ENCODE data around the gene AFF3.
"Not testable (repeated sequence)": the region's sequence is repeated elsewhere in the genome, so short reads cannot be mapped to it uniquely, and the experiment has no call there.

AFF3 gene

DNA sequence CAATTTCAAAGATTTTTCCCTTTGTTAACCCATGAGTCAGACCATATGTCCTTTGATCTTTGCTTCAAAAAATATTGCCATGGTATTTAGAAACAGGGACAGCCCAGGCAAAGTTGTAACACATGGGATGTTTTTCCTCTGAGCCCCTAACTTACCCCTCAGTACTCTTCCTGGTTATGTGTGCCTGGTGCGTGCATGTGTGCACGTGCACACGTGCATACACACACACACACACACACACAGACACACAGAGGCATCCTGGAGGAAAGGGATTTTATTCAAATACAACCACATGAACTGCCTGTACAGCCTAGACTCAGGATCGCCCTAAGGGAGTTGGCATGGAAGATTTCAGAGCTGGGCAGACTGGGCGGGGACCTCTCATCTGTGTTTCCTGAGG lies 5.1 kb downstream of the AFF3 start:
- FAIRE-seq (no peak), DNase-seq (ENCODE audit: insufficient read length, low spot score) (no peak)
- no peak for TF ChIP-seq POLR2A (IDR thresholded peaks at IDR 0.05; ENCODE audit: low read depth, low read length)

DNA sequence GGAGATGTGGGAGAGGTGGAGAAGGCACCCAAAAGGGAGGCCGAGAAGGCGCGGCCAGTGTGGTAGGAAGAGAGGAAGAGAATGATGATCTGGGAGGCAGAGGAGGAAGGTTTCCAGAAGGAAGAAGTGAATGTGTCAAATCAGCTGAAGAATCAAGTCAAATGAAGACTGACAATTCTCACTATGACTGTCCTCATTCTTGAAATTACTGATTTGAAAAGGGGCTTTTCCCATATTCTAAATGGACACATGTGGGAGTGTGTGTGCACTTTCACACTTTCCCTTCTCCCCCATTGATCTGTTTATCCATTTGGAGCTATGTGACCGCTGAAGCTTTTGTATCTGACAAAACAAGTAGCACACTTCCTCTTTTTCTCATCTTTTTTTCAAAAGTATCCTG lies 6.1 kb downstream of the AFF3 start:
- DNase-seq (ENCODE audit: insufficient read length, low spot score) (no peak), FAIRE-seq (no peak)
- TF ChIP-seq POLR2A (IDR thresholded peaks at IDR 0.05; ENCODE audit: low read depth, low read length), result no peak

DNA sequence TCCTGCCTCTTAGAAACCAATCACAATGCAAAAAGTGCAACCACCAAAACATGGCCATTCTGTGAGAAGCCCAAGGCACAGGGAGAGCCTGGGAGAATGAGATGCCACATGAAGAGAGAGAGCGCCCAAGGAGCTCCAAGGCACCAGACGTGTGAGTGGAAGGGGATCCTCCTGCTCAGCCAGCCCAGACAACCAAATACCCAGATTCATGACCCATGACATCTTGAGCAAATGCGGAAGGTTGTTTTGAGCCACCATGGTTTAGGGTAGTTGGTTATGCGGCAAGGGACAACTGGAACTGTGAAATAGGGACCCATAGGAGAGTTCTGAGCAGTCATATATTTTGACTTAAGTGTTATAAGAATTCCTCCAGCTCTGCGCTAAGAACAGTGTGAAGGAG lies 7.0 kb downstream of the AFF3 start:
- TF ChIP-seq POLR2A (IDR thresholded peaks at IDR 0.05; ENCODE audit: low read depth, low read length), result no peak
- DNase-seq (ENCODE audit: insufficient read length, low spot score), result no peak
- FAIRE-seq, result no peak

DNA sequence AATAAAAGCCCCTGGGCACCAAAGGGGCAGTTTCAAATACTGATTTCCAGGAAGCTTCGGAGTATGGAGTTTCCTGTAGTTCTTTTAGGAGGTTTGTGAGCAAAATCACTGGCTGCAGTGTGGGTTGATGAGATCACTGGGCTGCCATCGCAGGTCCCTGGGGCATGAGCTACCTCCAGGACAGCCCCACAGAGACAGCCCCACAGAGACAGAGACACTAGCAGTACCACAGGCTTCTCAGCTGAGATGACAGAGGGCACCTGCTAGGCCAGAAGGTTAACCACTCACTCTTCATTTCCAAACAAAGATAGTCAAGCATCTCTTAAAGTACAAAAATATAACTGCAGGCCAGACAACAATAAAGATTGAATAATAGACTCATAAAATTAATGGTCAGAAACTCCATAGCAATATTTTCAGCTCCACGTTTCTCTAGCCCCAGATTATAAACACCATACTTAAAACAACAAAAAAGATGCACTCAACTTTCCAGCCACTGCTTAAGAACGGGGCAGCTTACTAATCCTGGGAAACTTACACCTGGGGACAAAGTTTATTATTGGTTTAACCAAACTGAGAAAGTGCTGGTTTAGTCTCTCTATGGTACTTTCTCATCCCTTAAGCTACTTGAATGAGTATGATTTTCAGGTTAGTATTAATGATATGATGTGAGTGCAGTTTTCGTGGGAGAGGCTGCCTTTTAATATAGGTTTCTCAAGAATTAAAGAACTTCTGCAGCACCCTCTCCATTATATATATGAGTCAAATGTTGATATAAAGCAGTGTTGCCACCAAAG lies 11.6 kb downstream of the AFF3 start:
- TF ChIP-seq POLR2A (IDR thresholded peaks at IDR 0.05; ENCODE audit: low read depth, low read length), result no peak
- no peak for DNase-seq (ENCODE audit: insufficient read length, low spot score)
- no peak for FAIRE-seq

DNA sequence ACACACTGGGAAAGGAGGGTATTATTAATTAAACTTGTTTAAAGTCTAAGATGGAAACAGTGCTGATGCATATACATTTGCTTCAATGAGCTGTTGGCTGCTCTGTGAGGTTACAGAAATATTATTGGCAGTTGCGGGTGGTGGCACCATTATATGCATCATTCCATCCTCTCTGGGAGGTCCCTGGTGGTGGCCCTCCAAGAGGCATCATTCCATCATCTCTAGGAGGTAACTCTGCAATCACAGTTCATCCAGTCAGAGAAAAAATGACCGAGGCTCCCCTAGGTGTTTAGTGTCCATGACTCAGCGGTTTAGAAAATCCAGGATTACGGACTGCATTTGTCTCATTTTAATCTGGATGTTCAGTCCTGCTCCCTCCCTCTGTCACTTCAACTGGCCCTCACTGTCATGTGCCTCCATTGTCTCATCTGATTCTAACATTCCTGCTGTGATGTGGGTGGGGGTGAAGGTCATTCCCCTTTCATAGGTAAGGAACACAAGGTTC lies 15.4 kb downstream of the AFF3 start:
- no peak for DNase-seq (ENCODE audit: insufficient read length, low spot score)
- no peak for FAIRE-seq
- no peak for TF ChIP-seq POLR2A (IDR thresholded peaks at IDR 0.05; ENCODE audit: low read depth, low read length)

DNA sequence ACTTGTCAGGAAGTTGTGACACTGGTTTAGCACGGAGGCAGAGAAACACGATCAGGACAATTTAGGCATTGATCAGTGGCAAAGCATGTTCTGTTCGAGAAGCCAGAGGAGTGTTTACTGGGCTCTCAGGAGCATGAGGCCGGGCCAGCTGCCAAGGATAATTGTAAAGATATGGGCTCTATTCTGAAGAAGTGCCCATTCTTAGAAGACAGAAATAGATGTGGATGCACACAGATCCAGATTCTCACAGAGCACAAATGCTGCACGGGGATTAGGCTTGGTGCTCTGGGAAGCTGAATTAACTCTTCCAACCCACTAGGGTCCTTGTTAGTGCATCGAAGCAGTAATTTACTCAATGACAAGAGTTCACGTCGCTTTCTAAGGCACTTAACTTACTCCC lies 16.2 kb downstream of the AFF3 start:
- no peak for FAIRE-seq
- no peak for DNase-seq (ENCODE audit: insufficient read length, low spot score)
- TF ChIP-seq POLR2A (IDR thresholded peaks at IDR 0.05; ENCODE audit: low read depth, low read length), result no peak

DNA sequence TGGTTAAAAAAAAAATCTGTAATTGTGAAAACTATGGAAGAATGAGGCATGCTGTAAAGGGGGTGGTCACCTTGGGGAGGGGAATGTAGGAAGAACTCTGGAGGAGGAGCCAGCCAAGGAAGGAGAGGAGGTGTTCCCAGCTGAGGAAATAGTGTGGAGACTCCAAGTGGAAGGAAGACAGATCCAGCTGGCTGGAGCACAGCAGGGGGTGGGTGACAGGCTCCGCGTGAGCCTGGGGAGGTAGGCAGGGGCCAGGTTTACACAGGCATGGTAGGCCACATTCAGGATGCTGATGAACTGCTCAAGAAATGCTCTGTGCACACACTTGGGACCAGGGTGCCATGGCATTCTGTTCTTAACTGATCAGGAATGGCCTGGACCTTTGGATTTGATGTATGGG lies 16.8 kb downstream of the AFF3 start:
- FAIRE-seq (no peak), DNase-seq (ENCODE audit: insufficient read length, low spot score) (no peak)
- TF ChIP-seq POLR2A (IDR thresholded peaks at IDR 0.05; ENCODE audit: low read depth, low read length), result no peak

DNA sequence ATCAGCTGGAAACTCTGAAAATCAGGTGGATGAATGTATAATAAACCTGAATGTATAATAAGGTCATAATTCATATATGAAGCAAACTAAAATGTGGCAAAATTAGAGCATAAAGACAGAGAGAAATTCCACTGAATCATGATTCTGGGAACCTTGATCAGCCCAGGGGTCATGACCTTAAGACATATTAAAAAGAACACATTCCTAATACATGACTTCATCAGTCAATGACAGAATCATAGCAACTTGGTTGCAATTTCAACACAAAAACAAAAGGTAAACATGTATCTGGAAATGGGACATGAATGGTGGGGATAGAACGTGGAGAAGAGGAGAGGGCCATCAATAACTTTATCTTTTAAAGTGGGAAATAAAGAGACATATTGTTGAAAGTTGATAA lies 17.6 kb downstream of the AFF3 start:
- DNase-seq (ENCODE audit: insufficient read length, low spot score), result no peak
- FAIRE-seq, result no peak
- TF ChIP-seq POLR2A (IDR thresholded peaks at IDR 0.05; ENCODE audit: low read depth, low read length), result no peak

DNA sequence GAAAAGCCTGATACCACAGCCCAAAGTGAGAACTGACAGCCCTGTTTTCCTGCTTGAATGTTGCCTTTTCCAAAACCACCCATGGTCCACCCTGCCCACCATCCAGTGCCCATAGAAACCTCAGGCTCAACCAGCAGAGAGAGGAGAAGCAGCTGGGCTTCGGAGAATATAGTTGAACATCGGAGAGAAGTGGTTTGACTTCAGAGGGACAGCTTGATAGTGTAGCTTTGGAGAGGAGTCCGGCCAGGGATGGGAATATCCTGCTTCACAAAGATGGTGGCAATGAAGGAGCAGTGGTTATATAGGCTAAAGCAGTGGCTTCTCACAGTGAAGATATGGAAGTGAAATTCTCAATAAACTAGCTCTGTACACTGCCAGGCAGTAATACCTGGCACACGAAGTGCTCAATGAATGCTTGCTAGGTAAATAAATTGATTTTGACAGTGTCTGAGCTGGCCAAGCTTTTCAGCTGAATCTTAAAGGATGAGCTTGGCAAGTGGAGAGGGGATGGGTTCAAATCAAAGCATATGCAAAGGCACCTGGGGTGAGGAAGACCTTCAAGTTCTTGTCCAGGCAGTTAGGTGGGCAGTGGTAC lies 21.2 kb downstream of the AFF3 start:
- FAIRE-seq (no peak), DNase-seq (ENCODE audit: insufficient read length, low spot score) (no peak)
- no peak for TF ChIP-seq POLR2A (IDR thresholded peaks at IDR 0.05; ENCODE audit: low read depth, low read length)

DNA sequence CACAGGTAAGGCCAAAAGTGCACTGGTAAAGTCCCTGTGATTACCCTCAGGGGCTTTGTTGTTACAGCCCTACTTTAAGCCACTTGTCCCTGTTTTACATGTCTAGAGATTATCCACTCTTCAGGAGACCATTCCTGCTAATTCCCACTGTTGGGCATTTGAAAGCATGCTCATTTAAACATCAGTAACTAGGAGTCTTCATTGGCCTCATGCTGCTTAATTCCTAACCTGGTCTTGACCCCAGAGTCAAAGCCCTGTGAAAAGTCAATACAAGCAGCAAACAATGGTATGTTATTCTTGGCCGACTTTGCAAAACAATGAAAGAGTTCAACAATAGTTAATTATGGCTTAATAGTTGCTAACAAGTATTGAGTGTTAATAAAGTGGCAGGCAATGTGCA lies 23.2 kb downstream of the AFF3 start:
- TF ChIP-seq POLR2A (IDR thresholded peaks at IDR 0.05; ENCODE audit: low read depth, low read length), result no peak
- DNase-seq (ENCODE audit: insufficient read length, low spot score) (no peak), FAIRE-seq (no peak)

DNA sequence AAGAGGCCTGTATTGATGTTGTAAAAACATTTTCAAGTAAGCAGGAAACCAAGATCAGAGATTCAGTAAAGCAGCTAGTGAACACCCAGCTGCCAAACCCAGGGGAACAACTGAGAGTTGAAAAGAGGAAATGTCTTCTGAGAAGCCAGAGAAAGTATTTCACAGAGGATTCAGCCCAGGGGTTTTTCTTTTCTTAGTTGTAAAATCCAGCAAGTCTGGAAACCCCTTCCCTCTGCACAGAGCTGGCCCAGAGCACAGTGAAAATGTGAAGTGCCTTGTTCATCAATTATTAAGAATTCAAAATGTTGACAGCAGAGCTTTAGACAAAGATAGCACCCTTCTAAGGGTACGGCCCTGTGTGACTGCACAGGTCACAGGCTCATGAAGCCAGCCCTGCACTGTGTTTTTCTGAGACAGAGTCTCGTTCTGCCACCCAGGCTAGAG lies 28.4 kb downstream of the AFF3 start:
- DNase-seq (ENCODE audit: insufficient read length, low spot score) (no peak), FAIRE-seq (no peak)
- TF ChIP-seq POLR2A (IDR thresholded peaks at IDR 0.05; ENCODE audit: low read depth, low read length), result no peak

DNA sequence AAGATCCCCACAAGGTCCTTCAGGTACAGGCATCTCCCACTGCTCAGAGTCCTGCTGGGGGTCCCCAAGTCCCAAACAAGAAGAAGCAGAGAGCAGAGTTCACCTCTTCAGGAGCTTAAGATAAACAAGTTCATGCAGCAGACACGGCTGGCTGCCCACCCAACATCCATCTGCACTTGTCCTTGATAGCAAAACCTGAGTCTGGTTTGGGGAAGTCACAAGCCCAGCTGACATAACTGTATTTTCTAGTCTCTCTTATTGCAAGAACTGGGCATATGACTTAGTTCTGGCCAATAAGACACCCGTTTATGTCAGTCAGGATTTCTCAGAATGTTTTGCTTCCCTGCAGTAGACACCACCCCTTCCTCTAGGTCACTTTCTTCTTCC lies 31.8 kb downstream of the AFF3 start:
- no peak for TF ChIP-seq POLR2A (IDR thresholded peaks at IDR 0.05; ENCODE audit: low read depth, low read length)
- DNase-seq (ENCODE audit: insufficient read length, low spot score) (no peak), FAIRE-seq (no peak)

DNA sequence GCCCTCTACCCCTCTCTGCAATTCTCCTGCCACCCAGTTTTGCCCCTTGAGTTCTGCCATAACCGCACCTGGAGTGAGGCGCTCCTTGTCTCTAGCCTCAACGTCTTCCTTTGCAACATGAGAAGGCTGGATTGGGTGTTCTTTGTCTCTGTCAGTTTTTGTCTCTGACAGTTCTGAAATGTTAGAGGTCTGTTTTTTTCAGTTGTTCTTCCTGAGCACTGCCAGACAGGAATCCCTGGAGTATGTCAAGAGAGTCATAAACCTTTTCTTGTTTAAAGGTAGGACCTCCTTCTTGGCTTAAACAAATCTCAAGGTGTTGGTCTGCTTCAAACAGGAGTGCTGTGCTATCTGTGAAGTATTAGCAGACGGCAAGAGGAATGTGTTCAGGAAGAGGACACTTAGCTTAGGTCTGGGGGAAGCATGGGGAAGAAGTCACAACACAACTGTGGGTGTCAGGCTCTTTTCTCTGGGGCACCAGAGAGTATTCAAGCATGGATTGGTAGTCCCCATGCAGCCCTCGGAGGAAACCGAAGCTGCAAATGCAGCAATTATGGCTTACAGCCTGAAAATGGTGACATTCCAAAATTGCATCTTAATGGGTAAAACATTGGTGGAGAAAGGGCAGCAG lies 32.3 kb downstream of the AFF3 start:
- TF ChIP-seq POLR2A (IDR thresholded peaks at IDR 0.05; ENCODE audit: low read depth, low read length), result no peak
- DNase-seq (ENCODE audit: insufficient read length, low spot score) (no peak), FAIRE-seq (no peak)

DNA sequence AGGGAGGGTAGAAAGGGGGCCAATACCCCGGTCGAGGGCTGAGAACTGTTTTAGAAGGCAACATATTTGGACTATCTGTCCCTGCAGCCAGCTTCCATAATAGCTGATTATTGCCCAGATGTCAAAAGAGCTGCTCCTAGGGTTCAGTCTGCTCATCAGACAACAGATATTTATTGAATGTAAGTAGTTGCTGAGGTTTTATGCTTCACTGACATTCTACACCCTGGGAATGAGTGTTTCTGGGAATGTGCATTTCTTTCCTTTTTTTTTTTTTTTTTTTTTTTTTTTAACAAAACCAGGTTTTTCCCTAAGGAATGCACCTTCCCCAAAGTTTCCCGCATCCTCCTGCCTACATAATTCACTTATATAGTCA lies 33.8 kb downstream of the AFF3 start:
- not testable (repeated sequence) for DNase-seq (ENCODE audit: insufficient read length, low spot score); FAIRE-seq
